Thyroid gland (tissue), 4 donors: ENCODE data around the gene SPATA3. TPM values are rescaled to one million over a fixed set of nuclear protein-coding genes. Genes with fewer than 3 reads are reported as not detected.

ENCODE experiments used
- DNase-seq, 2 donors: peaks; one replicate each; pipeline ENCODE4 v3.0.0-alpha.2; 2019
- H3K27ac ChIP-seq, 3 donors: fragments of 200-600 bp; sonication (generic); 1 replicate in 2 of 3; 2 replicates in 1 of 3; pipeline ENCODE4 v1.5.1; 2016 to 2019; ENCODE audit warnings: mild to moderate bottlenecking in 1 of 3, moderate library complexity in 1 of 3
- H3K27me3 ChIP-seq: fragments of 200-600 bp; sonication (generic); one replicate; pipeline ENCODE4 v1.5.1; 2019
- H3K36me3 ChIP-seq, 2 donors: fragments of 200-600 bp; sonication (generic); one replicate each; pipeline ENCODE4 v1.5.1; 2016 to 2019
- H3K4me1 ChIP-seq, 2 donors: fragments of 200-600 bp; sonication (generic); one replicate each; pipeline ENCODE4 v1.5.1; 2017 to 2019
- H3K4me3 ChIP-seq, 3 donors: fragments of 200-600 bp; sonication (generic); replicated peaks in 1 of 3; 1 replicate in 2 of 3; 2 replicates in 1 of 3; pipeline ENCODE4 v1.5.1; 2016; ENCODE audit warnings: mild to moderate bottlenecking in 1 of 3
- H3K9me3 ChIP-seq: fragments of 200-600 bp; sonication (generic); one replicate; pipeline ENCODE4 v1.5.1; 2017
- POLR2A ChIP-seq, 2 donors: fragments of 450-650 bp; IDR thresholded peaks; one replicate each; pipeline ENCODE4 v1.6.1; 2017; ENCODE audit warnings: antibody characterized with exemption in 2 of 2, mild to moderate bottlenecking in 2 of 2, moderate library complexity in 1 of 2
- WGBS, 2 donors: methylation state at CpG; one replicate each; pipeline ENCODE4 v1.1.5; 2017; 5-methylcytosine and 5-hydroxymethylcytosine counted together
- intact Hi-C: fragments of 100-400 bp; cut with DNase I; formaldehyde crosslinking; loops from one replicate; pipeline ENCODE4 v1.15.1; 2023
- total RNA-seq, 4 donors: library from RNA; depleted of rRNA; stranded (reverse); fragments of >200 nt; gene quantifications; one replicate each; pipeline ENCODE4 v1.2.3, GENCODE V29; 2016
- TF ChIP-seq, protein P1 (sequence below), 6 experiments: fragments of 200-600 bp in 3 of 6; fragments of 450-650 bp in 3 of 6; sonication (generic) in 3 of 6; IDR thresholded peaks; one replicate each; pipeline ENCODE4 v1.5.1; 2016 to 2019; ENCODE audit warnings: antibody characterized with exemption in 6 of 6, mild to moderate bottlenecking in 2 of 6, inconsistent platforms in 1 of 6, moderate library complexity in 1 of 6

Gene SPATA3
- total RNA-seq, 4 donors from 2014 or later, result 0.54 TPM; not detected in 3

DNA sequence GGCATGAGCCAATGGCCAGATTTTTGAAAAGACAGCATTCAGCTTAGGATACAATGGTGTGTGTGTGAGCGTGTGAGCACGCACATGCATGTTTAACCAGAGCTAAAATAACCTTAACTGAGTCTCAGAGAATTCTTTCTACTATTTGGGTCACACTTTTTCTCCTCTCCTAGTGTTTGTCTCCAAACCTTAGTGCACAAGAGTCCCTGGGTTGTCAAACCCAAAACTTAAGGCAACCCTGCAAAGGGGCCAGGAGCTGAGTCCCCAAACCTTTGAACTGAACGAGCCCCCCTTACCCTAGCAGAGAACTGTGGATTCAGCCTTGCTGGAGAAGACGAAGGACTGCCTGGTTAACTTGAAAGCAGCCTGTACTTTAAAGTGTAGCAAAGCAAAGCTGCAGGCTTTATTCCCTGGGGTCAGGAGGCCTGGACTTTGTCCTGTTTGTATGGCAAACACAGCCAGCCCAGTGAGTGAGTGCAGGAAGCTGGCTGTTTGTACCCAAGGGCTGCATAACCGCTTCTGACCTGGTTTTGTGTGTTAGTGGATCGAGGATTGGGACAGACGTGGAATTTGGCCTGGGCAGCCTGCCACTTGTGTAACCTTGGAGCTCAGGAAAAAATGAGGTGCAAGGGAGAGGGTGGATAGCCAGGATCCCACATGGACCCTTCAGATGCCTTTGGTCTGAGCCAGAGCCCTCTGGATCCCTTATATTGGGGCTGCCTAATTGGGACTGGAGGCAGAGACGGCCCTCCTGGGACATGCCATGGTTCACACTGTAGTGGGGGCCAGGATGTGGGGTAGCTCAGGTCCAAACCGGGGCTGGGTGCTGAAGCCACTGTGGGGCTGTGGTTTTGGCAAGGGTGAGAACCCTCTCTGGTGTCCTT lies 54.3 kb downstream of the SPATA3 start:
- no peaks in the 10 kb centered on the region for H3K27me3 ChIP-seq
- no peaks in the 10 kb centered on the region for H3K36me3 ChIP-seq
- H3K4me3 ChIP-seq, result no peak overlapping the region
- no peak for TF ChIP-seq POLR2A (IDR thresholded peaks at IDR 0.05)
- TF ChIP-seq, protein P1, sequence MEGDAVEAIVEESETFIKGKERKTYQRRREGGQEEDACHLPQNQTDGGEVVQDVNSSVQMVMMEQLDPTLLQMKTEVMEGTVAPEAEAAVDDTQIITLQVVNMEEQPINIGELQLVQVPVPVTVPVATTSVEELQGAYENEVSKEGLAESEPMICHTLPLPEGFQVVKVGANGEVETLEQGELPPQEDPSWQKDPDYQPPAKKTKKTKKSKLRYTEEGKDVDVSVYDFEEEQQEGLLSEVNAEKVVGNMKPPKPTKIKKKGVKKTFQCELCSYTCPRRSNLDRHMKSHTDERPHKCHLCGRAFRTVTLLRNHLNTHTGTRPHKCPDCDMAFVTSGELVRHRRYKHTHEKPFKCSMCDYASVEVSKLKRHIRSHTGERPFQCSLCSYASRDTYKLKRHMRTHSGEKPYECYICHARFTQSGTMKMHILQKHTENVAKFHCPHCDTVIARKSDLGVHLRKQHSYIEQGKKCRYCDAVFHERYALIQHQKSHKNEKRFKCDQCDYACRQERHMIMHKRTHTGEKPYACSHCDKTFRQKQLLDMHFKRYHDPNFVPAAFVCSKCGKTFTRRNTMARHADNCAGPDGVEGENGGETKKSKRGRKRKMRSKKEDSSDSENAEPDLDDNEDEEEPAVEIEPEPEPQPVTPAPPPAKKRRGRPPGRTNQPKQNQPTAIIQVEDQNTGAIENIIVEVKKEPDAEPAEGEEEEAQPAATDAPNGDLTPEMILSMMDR (IDR thresholded peaks at IDR 0.05), result no peak
- H3K9me3 ChIP-seq, result no peaks in the 10 kb centered on the region
- H3K27ac ChIP-seq, result no peak overlapping the region
- intact Hi-C loops, result no loop called here
- WGBS, 2 donors, result 57 to 63% methylated on average over 8 to 9 of the region's 9 CpGs
- H3K4me1 ChIP-seq, result peaks cover 0 to 7% of the 10 kb centered on the region in 2 donors
- DNase-seq, result no peak

DNA sequence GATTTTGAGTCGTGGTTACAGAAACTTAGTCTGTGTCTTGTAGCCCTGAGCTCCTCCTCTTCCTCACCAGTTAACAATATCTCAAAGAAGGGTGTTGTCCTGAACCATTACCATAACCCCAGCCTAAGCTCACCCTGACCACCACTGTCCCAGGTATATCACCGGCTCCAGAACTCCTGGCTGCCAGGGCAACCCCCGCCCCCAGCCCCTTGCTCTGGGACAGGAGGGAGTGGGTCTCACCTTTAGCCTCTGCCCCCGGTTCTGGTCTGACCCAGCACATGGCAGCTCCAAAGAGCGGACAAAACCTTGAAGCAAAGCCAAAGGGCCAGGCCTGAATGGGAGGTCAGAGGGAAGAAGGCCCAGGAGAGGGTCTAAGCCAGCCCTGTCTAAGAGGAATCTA lies 55.2 kb downstream of the SPATA3 start:
- DNase-seq, result no peak
- H3K27me3 ChIP-seq, result no peaks in the 10 kb centered on the region
- intact Hi-C loops, result no loop called here
- no peaks in the 10 kb centered on the region for H3K9me3 ChIP-seq
- no peak overlapping the region for H3K27ac ChIP-seq
- 63 to 81% methylated on average over 4 to 5 of the region's 5 CpGs for WGBS, 2 donors
- H3K4me1 ChIP-seq, result peaks cover 0 to 7% of the 10 kb centered on the region in 2 donors
- no peak for TF ChIP-seq POLR2A (IDR thresholded peaks at IDR 0.05)
- TF ChIP-seq, protein P1 (IDR thresholded peaks at IDR 0.05), result no peak
- no peak overlapping the region for H3K4me3 ChIP-seq
- H3K36me3 ChIP-seq, result no peaks in the 10 kb centered on the region

DNA sequence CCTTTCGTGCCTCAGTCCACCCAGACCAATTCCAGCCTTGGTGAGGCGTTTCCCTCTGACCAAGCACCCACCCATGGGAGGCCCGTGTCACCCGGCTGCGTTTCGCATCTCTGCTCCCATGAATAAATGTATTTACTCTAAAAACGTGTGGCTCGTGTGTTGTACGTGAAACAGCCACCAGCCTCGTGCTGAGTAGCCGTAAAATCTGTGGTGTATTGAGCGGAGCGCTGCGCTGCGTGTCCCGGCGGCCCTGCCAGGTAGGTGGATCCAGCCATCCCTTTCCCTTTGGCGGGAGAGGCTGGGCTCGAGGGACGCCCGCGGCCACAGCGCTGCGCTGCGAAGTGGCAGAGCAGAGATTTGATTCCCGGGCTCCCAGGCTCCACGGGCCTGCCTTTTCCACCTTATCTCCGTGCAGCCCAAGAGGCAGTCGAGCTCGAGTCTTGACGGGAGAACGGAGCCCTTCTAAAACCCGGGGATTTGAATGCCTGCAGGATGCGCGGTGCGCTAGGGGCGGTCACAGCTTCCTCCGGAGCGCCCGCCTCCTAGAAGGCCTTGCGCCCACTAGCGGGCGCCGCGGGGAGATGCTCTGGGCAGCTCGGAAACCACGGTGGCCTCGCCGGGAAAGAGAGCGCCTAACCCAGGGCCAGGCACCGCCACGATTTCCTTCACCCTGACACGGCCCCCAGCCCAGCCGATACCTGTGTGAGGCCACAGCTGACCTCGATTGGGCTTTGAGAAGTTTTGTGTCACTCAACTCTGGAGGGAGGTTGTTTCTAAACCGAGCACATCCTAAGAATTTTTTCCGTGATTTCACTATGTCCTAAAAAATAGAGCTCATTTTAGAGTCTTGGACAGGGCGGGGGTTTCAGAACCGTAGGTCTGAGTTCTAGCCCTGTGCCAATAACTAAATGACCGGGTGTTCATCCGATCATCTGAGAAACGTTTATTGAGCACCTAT lies 56.9 kb downstream of the SPATA3 start:
- H3K36me3 ChIP-seq, result no peaks in the 10 kb centered on the region
- no peaks in the 10 kb centered on the region for H3K9me3 ChIP-seq
- intact Hi-C loops, result no loop called here
- TF ChIP-seq, protein P1 (IDR thresholded peaks at IDR 0.05), result peak; percentile 59 to 97 (median 84)
- TF ChIP-seq POLR2A (IDR thresholded peaks at IDR 0.05), result no peak
- peak overlapping the region in 1 of 3 donors; percentile 12 for H3K27ac ChIP-seq
- WGBS, 2 donors, result 9 to 18% methylated on average over 27 to 49 of the region's 62 CpGs
- H3K27me3 ChIP-seq, result no peaks in the 10 kb centered on the region
- H3K4me3 ChIP-seq, result peak overlapping the region; percentile 37 to 47 (median 47)
- H3K4me1 ChIP-seq, result peaks cover 5 to 10% of the 10 kb centered on the region in 2 donors
- peak; percentile 73 to 81 for DNase-seq

DNA sequence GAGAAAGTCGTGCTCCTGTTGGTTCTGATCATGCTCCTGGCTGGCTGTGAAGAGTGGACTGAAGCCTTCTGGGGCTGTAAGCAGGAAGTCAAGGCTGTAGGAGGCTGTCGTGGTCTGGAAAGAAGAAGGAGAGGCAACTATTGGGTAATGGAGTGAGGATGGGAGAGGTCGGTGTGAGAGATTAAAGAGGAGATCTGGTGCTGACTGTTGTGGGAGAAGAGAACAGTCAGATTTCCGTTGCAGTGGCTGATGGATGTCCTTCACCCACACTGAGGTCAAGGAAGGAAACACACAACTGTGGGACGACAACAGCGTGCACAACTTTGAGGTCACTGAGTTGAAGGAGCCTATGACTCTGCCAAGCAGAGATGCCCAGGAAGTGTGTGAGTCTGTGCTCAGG lies 57.9 kb downstream of the SPATA3 start:
- DNase-seq, result no peak
- no peak overlapping the region for H3K4me3 ChIP-seq
- no peak overlapping the region for H3K27ac ChIP-seq
- H3K27me3 ChIP-seq, result no peaks in the 10 kb centered on the region
- intact Hi-C loops, result no loop called here
- 75 to 86% methylated on average over 6 of the region's 6 CpGs for WGBS, 2 donors
- TF ChIP-seq POLR2A (IDR thresholded peaks at IDR 0.05), result no peak
- TF ChIP-seq, protein P1 (IDR thresholded peaks at IDR 0.05), result no peak
- H3K9me3 ChIP-seq, result no peaks in the 10 kb centered on the region
- H3K36me3 ChIP-seq, result no peaks in the 10 kb centered on the region
- H3K4me1 ChIP-seq, result peaks cover 16 to 21% of the 10 kb centered on the region in 2 donors
